ENCODE data around the gene MYO5B.
"Not testable (repeated sequence)": the region's sequence is repeated elsewhere in the genome, so short reads cannot be mapped to it uniquely, and the experiment has no call there.

Gene MYO5B

GRCh38 chr18:49799806-49800205 lies 395.1 kb downstream of the MYO5B start:
- H3K9ac ChIP-seq (ENCODE audit: low read length); H3K27me3 ChIP-seq (ENCODE audit: low read length); H3K9me2 ChIP-seq (replicated peaks; ENCODE audit: insufficient read depth, low read length); H3K9me3 ChIP-seq (ENCODE audit: insufficient read depth, low read length); H3K27ac ChIP-seq (ENCODE audit: low read depth, low read length); H3K4me2 ChIP-seq (ENCODE audit: low read depth, low read length, poor library complexity, severe bottlenecking); H4K20me1 ChIP-seq (ENCODE audit: low read depth, low read length); H3K4me3 ChIP-seq (ENCODE audit: insufficient read depth, low read length, poor library complexity, severe bottlenecking); H2AFZ ChIP-seq (ENCODE audit: low read depth, low read length, severe bottlenecking); H3F3A ChIP-seq (ENCODE audit: insufficient read depth): not testable (repeated sequence)
- Histone ChIP-seq H3K36me3 (ENCODE audit: low read length) (peaks cover 42% of the 10 kb centered on the region; the same call in 1 of the 2 replicates), H3K79me2 (ENCODE audit: insufficient read depth, low read length) (peaks cover 18% of the 10 kb centered on the region)

GRCh38 chr18:49798001-49798400 lies 396.9 kb downstream of the MYO5B start:
- peaks cover 57% of the 10 kb centered on the region for H3K36me3 ChIP-seq (ENCODE audit: low read length)
- peaks cover 4% of the 10 kb centered on the region; the same call in 1 of the 2 replicates for H3K79me2 ChIP-seq (ENCODE audit: insufficient read depth, low read length)
- no peak overlapping the region for H3K4me3 ChIP-seq (ENCODE audit: insufficient read depth, low read length, poor library complexity, severe bottlenecking)
- H3F3A ChIP-seq (ENCODE audit: insufficient read depth): no peaks in the 10 kb centered on the region
- H3K9me2 ChIP-seq (replicated peaks; ENCODE audit: insufficient read depth, low read length): no peaks in the 10 kb centered on the region
- H3K27me3 ChIP-seq (ENCODE audit: low read length): no peaks in the 10 kb centered on the region
- no peak overlapping the region for H3K4me2 ChIP-seq (ENCODE audit: low read depth, low read length, poor library complexity, severe bottlenecking)
- H3K9me3 ChIP-seq (ENCODE audit: insufficient read depth, low read length): no peaks in the 10 kb centered on the region
- TF ChIP-seq EZH2phosphoT487 (conservative IDR thresholded peaks at IDR 0.05; ENCODE audit: low read length): no peak
- no peak for TF ChIP-seq CTCF (IDR thresholded peaks at IDR 0.05; ENCODE audit: insufficient read depth, low read length, poor library complexity, severe bottlenecking)
- no peak overlapping the region for H3K27ac ChIP-seq (ENCODE audit: low read depth, low read length)
- no peak overlapping the region for H2AFZ ChIP-seq (ENCODE audit: low read depth, low read length, severe bottlenecking)
- no peak overlapping the region for H3K9ac ChIP-seq (ENCODE audit: low read length)
- peaks cover 3% of the 10 kb centered on the region; the same call in 1 of the 2 replicates for H4K20me1 ChIP-seq (ENCODE audit: low read depth, low read length)

GRCh38 chr18:49795612-49796552 lies 399.1 kb downstream of the MYO5B start:
- H3F3A ChIP-seq (ENCODE audit: insufficient read depth): no peaks in the 10 kb centered on the region
- H3K4me2 ChIP-seq (ENCODE audit: low read depth, low read length, poor library complexity, severe bottlenecking): no peak overlapping the region
- no peak overlapping the region for H3K4me3 ChIP-seq (ENCODE audit: insufficient read depth, low read length, poor library complexity, severe bottlenecking)
- no peaks in the 10 kb centered on the region for H3K9me2 ChIP-seq (replicated peaks; ENCODE audit: insufficient read depth, low read length)
- H3K27ac ChIP-seq (ENCODE audit: low read depth, low read length): no peak overlapping the region
- peaks cover 63% of the 10 kb centered on the region for H3K36me3 ChIP-seq (ENCODE audit: low read length)
- TF ChIP-seq EZH2phosphoT487 (conservative IDR thresholded peaks at IDR 0.05; ENCODE audit: low read length) (no peak), CTCF (IDR thresholded peaks at IDR 0.05; ENCODE audit: insufficient read depth, low read length, poor library complexity, severe bottlenecking) (no peak)
- no peak overlapping the region for H3K9ac ChIP-seq (ENCODE audit: low read length)
- no peaks in the 10 kb centered on the region for H3K9me3 ChIP-seq (ENCODE audit: insufficient read depth, low read length)
- no peaks in the 10 kb centered on the region for H3K79me2 ChIP-seq (ENCODE audit: insufficient read depth, low read length)
- H4K20me1 ChIP-seq (ENCODE audit: low read depth, low read length): no peaks in the 10 kb centered on the region; the same call in 1 of the 2 replicates
- no peaks in the 10 kb centered on the region for H3K27me3 ChIP-seq (ENCODE audit: low read length)
- no peak overlapping the region for H2AFZ ChIP-seq (ENCODE audit: low read depth, low read length, severe bottlenecking)

- Histone ChIP-seq H3K27me3 (ENCODE audit: low read length) (no peaks in the 10 kb centered on the region), H3K27ac (ENCODE audit: low read depth, low read length) (no peak overlapping the region), H3K9me3 (ENCODE audit: insufficient read depth, low read length) (no peaks in the 10 kb centered on the region), H3K4me3 (ENCODE audit: insufficient read depth, low read length, poor library complexity, severe bottlenecking) (no peak overlapping the region), H3K4me2 (ENCODE audit: low read depth, low read length, poor library complexity, severe bottlenecking) (no peak overlapping the region), H3K79me2 (ENCODE audit: insufficient read depth, low read length) (no peaks in the 10 kb centered on the region), H4K20me1 (ENCODE audit: low read depth, low read length) (no peaks in the 10 kb centered on the region; the same call in 1 of the 2 replicates), H3F3A (ENCODE audit: insufficient read depth) (no peaks in the 10 kb centered on the region), H3K9ac (ENCODE audit: low read length) (no peak overlapping the region), H3K9me2 (replicated peaks; ENCODE audit: insufficient read depth, low read length) (no peaks in the 10 kb centered on the region), H3K36me3 (ENCODE audit: low read length) (peaks cover 72% of the 10 kb centered on the region), H2AFZ (ENCODE audit: low read depth, low read length, severe bottlenecking) (no peak overlapping the region)
- TF ChIP-seq CTCF (IDR thresholded peaks at IDR 0.05; ENCODE audit: insufficient read depth, low read length, poor library complexity, severe bottlenecking) (no peak), EZH2phosphoT487 (conservative IDR thresholded peaks at IDR 0.05; ENCODE audit: low read length) (no peak)
Observed at GRCh38 chr18:49794743-49795142, 400.2 kb downstream of the MYO5B start.

- not testable (repeated sequence) for H3K79me2 ChIP-seq (ENCODE audit: insufficient read depth, low read length); H3K4me2 ChIP-seq (ENCODE audit: low read depth, low read length, poor library complexity, severe bottlenecking); H3K9ac ChIP-seq (ENCODE audit: low read length); H3K9me2 ChIP-seq (replicated peaks; ENCODE audit: insufficient read depth, low read length); H3K4me3 ChIP-seq (ENCODE audit: insufficient read depth, low read length, poor library complexity, severe bottlenecking); H4K20me1 ChIP-seq (ENCODE audit: low read depth, low read length); H2AFZ ChIP-seq (ENCODE audit: low read depth, low read length, severe bottlenecking); H3K9me3 ChIP-seq (ENCODE audit: insufficient read depth, low read length); H3K27ac ChIP-seq (ENCODE audit: low read depth, low read length); H3F3A ChIP-seq (ENCODE audit: insufficient read depth); H3K27me3 ChIP-seq (ENCODE audit: low read length)
- peaks cover 55% of the 10 kb centered on the region for H3K36me3 ChIP-seq (ENCODE audit: low read length)
Observed at GRCh38 chr18:49789560-49790134, 405.3 kb downstream of the MYO5B start.
